SH-SY5Y (cell line): ENCODE results near the gene WRAP53.

Experiments used
- GATA2 ChIP-seq: IDR thresholded peaks from 2 replicates; pipeline ENCODE4 v1.6.1; 2011; ENCODE audit warnings: mild to moderate bottlenecking, low read depth, low read length
- GATA3 ChIP-seq: IDR thresholded peaks from 2 replicates; pipeline ENCODE4 v1.6.1; 2011; ENCODE audit warnings: low read depth, mild to moderate bottlenecking, low read length, moderate library complexity

GRCh38 chr17:7685533-7686221, 2.6 kb upstream of the WRAP53 start:
- TF ChIP-seq GATA2 (no peak; the same call in 1 of the 2 replicates), GATA3 (no peak)
